Liver (tissue), 6 donors: Measurements from ENCODE around the gene SKIC8. TPM values are rescaled to one million over a fixed set of nuclear protein-coding genes. Genes with fewer than 3 reads are reported as not detected.

Source experiments
- CTCF ChIP-seq: fragments of 150-350 bp; IDR thresholded peaks from 2 replicates; pipeline ENCODE4 v1.5.1; 2017; ENCODE audit warnings: improper control_type of control experiment, low read depth, low read length; ENCODE audit not compliant: missing input control
- EGR1 ChIP-seq, 2 donors: IDR thresholded peaks; 2 replicates each; pipeline ENCODE4 v1.6.1; 2016 to 2018; ENCODE audit warnings: antibody characterized with exemption in 2 of 2, low read depth in 2 of 2
- REST ChIP-seq: IDR thresholded peaks from 2 replicates; pipeline ENCODE4 v1.6.1; 2016; ENCODE audit warnings: antibody characterized with exemption, mild to moderate bottlenecking
- polyA plus RNA-seq, 2 donors: library from polyadenylated mRNA; stranded (reverse) in 1 of 2; unstranded in 1 of 2; fragments of 200-250 nt in 1 of 2; fragments of >200 nt in 1 of 2; fragmentation: Nextera tagmentation in 1 of 2; extraction: Ambion mirVana in 1 of 2; gene quantifications; one replicate each; pipeline versions ENCODE4 v1.2.1 to v1.2.3, GENCODE V29; 2013 to 2015
- small RNA-seq: library from RNA; depleted of rRNA; stranded (forward); fragments of <200 nt; gene quantifications from one replicate; pipeline ENCODE3, GENCODE V24; 2014
- total RNA-seq, 2 donors: library from RNA; depleted of rRNA; stranded (reverse); fragments of >200 nt; gene quantifications; one replicate each; pipeline ENCODE4 v1.2.3, GENCODE V29; 2014
- TF ChIP-seq, protein P1 (sequence below): IDR thresholded peaks from 2 replicates; pipeline ENCODE4 v1.6.1; 2016; ENCODE audit warnings: antibody characterized with exemption
- donor health status: healthy.
- donor health status: healthy.
- donor health status: healthy.

The SKIC8 gene
- total and polyA plus RNA-seq, 4 donors: 33.4 to 48.7 (median 40.2) TPM

GRCh38 chr15:78233496-78233895, 65.9 kb downstream of the SKIC8 start (continued):
- TF ChIP-seq REST: no peak
- TF ChIP-seq, protein P1, sequence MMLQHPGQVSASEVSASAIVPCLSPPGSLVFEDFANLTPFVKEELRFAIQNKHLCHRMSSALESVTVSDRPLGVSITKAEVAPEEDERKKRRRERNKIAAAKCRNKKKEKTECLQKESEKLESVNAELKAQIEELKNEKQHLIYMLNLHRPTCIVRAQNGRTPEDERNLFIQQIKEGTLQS: no peak
- no peak for TF ChIP-seq CTCF
- TF ChIP-seq EGR1 (IDR thresholded peaks at IDR 0.05; ENCODE audit: low read depth in 2 of 2): no peak

Small RNAs within 50 kb of the gene (small RNA-seq; reads per million reads assigned to genes)
- gene AC090607.5: not detected

Other genes with a start within 250 kb of the SKIC8 start
- 100 to 1,000 TPM in 1 of 2 donors, 1 to 10 TPM in 1; 8.4 to 119 TPM for gene TBC1D2B, start 221.9 kb downstream of the SKIC8 start, total RNA-seq
- 10 to 100 TPM; 18.7 to 25.2 TPM for gene TBC1D2B, start 221.9 kb downstream of the SKIC8 start, polyA plus RNA-seq
- gene SH2D7, start 207.0 kb downstream of the SKIC8 start, total RNA-seq: not detected
- gene SH2D7, start 207.0 kb downstream of the SKIC8 start, polyA plus RNA-seq: not detected
- 1 to 10 TPM in 1 of 2 donors, under 1 TPM in 1; 0.25 to 2.2 TPM for gene CIB2, start 168.2 kb downstream of the SKIC8 start, total RNA-seq
- under 1 TPM; 0.36 to 0.70 TPM for gene CIB2, start 168.2 kb downstream of the SKIC8 start, polyA plus RNA-seq
- gene IDH3A, start 150.2 kb downstream of the SKIC8 start, total RNA-seq: 10 to 100 TPM; 13.5 to 51.7 TPM
- gene IDH3A, start 150.2 kb downstream of the SKIC8 start, polyA plus RNA-seq: 10 to 100 TPM; 17.8 to 30.2 TPM
- gene ACSBG1, start 65.0 kb downstream of the SKIC8 start, total RNA-seq: 1 to 10 TPM in 1 of 2 donors, under 1 TPM in 1; under 0.01 to 3.8 TPM
- under 1 TPM; 0.06 to 0.24 TPM for gene ACSBG1, start 65.0 kb downstream of the SKIC8 start, polyA plus RNA-seq
- gene DNAJA4, start 35.0 kb downstream of the SKIC8 start, total RNA-seq: 10 to 100 TPM in 1 of 2 donors, 1 to 10 TPM in 1; 2.9 to 79.0 TPM
- gene DNAJA4, start 35.0 kb downstream of the SKIC8 start, polyA plus RNA-seq: 1 to 10 TPM in 1 of 2 donors, under 1 TPM in 1; 0.93 to 1.1 TPM
- not detected for gene CRABP1, start 40.7 kb upstream of the SKIC8 start, total RNA-seq
- not detected for gene CRABP1, start 40.7 kb upstream of the SKIC8 start, polyA plus RNA-seq
- gene IREB2, start 138.6 kb upstream of the SKIC8 start, total RNA-seq: 10 to 100 TPM; 25.2 to 51.4 TPM
- gene IREB2, start 138.6 kb upstream of the SKIC8 start, polyA plus RNA-seq: 1 to 10 TPM; 7.0 to 8.9 TPM
- 1 to 10 TPM; 1.7 to 7.7 TPM for gene HYKK, start 208.0 kb upstream of the SKIC8 start, total RNA-seq
- 1 to 10 TPM; 1.8 to 2.7 TPM for gene HYKK, start 208.0 kb upstream of the SKIC8 start, polyA plus RNA-seq
- 100 to 1,000 TPM in 1 of 2 donors, 10 to 100 TPM in 1; 95.3 to 109 TPM for gene PSMA4, start 240.8 kb upstream of the SKIC8 start, total RNA-seq
- gene PSMA4, start 240.8 kb upstream of the SKIC8 start, polyA plus RNA-seq: 100 to 1,000 TPM; 130 to 154 TPM